GM23338 (cell line): Measurements from ENCODE around the gene NTMT1. TPM values are rescaled to one million over a fixed set of nuclear protein-coding genes. Genes with fewer than 3 reads are reported as not detected.

Experiments
- ATAC-seq: fragments of 200-7000 bp; cut with Tn5 transposase; 3 replicates; pipeline ENCODE4 v1.9.1; 2020
- DNase-seq: peaks from one replicate; pipeline ENCODE4 v3.0.0-alpha.2; 2015; ENCODE audit warnings: low spot score
- H2AFZ ChIP-seq: fragments of 200-600 bp; sonication (generic); 2 replicates; pipeline ENCODE4 v1.8.0; 2016; ENCODE audit warnings: antibody characterized with exemption, mild to moderate bottlenecking, moderate library complexity
- H3F3A ChIP-seq: fragments of 200-600 bp; sonication (generic); replicated peaks from 2 replicates; pipeline ENCODE4 v1.8.0; 2017; ENCODE audit warnings: antibody characterized with exemption, mixed run types, low read depth
- H3K27ac ChIP-seq: fragments of 200-600 bp; sonication (generic); 2 replicates; pipeline ENCODE4 v1.6.1; 2016; ENCODE audit warnings: low read depth
- H3K27me3 ChIP-seq: fragments of 200-600 bp; sonication (generic); 2 replicates; pipeline ENCODE4 v1.8.0; 2016; ENCODE audit warnings: mild to moderate bottlenecking, mixed run types, moderate library complexity; ENCODE audit not compliant: insufficient read depth
- H3K36me3 ChIP-seq: fragments of 200-600 bp; sonication (generic); 2 replicates; pipeline ENCODE4 v1.8.0; 2016; ENCODE audit warnings: mild to moderate bottlenecking; ENCODE audit not compliant: insufficient read depth
- H3K4me1 ChIP-seq: fragments of 200-600 bp; sonication (generic); 2 replicates; pipeline ENCODE4 v1.8.0; 2016; ENCODE audit warnings: mild to moderate bottlenecking, moderate library complexity; ENCODE audit not compliant: insufficient read depth
- H3K4me2 ChIP-seq: fragments of 200-600 bp; sonication (generic); 2 replicates; pipeline ENCODE4 v1.7.1; 2017; ENCODE audit warnings: mixed run types
- H3K4me3 ChIP-seq: fragments of 200-600 bp; sonication (generic); 2 replicates; pipeline ENCODE4 v1.6.1; 2016; ENCODE audit warnings: mixed run types
- H3K79me2 ChIP-seq: fragments of 200-600 bp; sonication (generic); replicated peaks from 2 replicates; pipeline ENCODE4 v1.8.0; 2017; ENCODE audit warnings: mild to moderate bottlenecking; ENCODE audit not compliant: insufficient read depth
- H3K9me2 ChIP-seq: fragments of 200-600 bp; sonication (generic); 2 replicates; pipeline ENCODE4 v1.8.0; 2017; ENCODE audit not compliant: insufficient read depth
- H4K20me1 ChIP-seq: fragments of 200-600 bp; sonication (generic); replicated peaks from 2 replicates; pipeline ENCODE4 v1.8.0; 2017; ENCODE audit warnings: mild to moderate bottlenecking; ENCODE audit not compliant: insufficient read depth
- H3K27ac Mint-ChIP-seq: 2 replicates; pipeline ENCODE4 v1.8.0; 2020; ENCODE audit warnings: inconsistent platforms, mild to moderate bottlenecking, moderate library complexity, mixed read lengths
- H3K27me3 Mint-ChIP-seq: 3 replicates; pipeline ENCODE4 v1.8.0; 2022; ENCODE audit warnings: low read depth, mild to moderate bottlenecking, moderate library complexity, mixed read lengths, inconsistent platforms; ENCODE audit not compliant: insufficient read depth, poor library complexity
- H3K36me3 Mint-ChIP-seq: 3 replicates; pipeline ENCODE4 v1.8.0; 2021; ENCODE audit warnings: low read depth, mild to moderate bottlenecking, inconsistent platforms, moderate library complexity, mixed read lengths
- H3K4me1 Mint-ChIP-seq: 3 replicates; pipeline ENCODE4 v1.8.0; 2020; ENCODE audit warnings: mild to moderate bottlenecking, inconsistent platforms, mixed read lengths
- H3K4me3 Mint-ChIP-seq: 3 replicates; pipeline ENCODE4 v1.8.0; 2021; ENCODE audit warnings: moderate library complexity, mild to moderate bottlenecking, inconsistent platforms, mixed read lengths
- H3K9me3 Mint-ChIP-seq: 3 replicates; pipeline ENCODE4 v1.8.0; 2020; ENCODE audit warnings: moderate library complexity, mild to moderate bottlenecking, inconsistent platforms, mixed read lengths
- CREB1 ChIP-seq: fragments of 250-450 bp; sonication (Bioruptor Pico); IDR thresholded peaks from 2 replicates; pipeline ENCODE4 v1.5.0; 2020; ENCODE audit warnings: low read depth, mild to moderate bottlenecking, moderate library complexity
- EZH2 ChIP-seq: fragments of 200-600 bp; sonication (generic); IDR thresholded peaks from one replicate; pipeline ENCODE4 v1.8.0; 2017; ENCODE audit warnings: antibody characterized with exemption, mild to moderate bottlenecking, low read depth; ENCODE audit not compliant: unreplicated experiment
- EZH2phosphoT487 ChIP-seq: fragments of 200-600 bp; sonication (generic); IDR thresholded peaks from one replicate; pipeline ENCODE4 v1.8.1; 2018; ENCODE audit warnings: antibody characterized with exemption; ENCODE audit not compliant: unreplicated experiment
- JUNB ChIP-seq: IDR thresholded peaks from one replicate; pipeline ENCODE4 v1.6.1; 2016; ENCODE audit warnings: antibody characterized with exemption; ENCODE audit not compliant: unreplicated experiment
- polyA plus RNA-seq: library from polyadenylated mRNA; unstranded; fragments of >200 nt; fragmentation: Nextera tagmentation; extraction: Ambion mirVana; gene quantifications from 2 replicates; pipeline ENCODE4 v1.2.1, GENCODE V29; 2016
- total RNA-seq: library from RNA; depleted of rRNA; stranded (reverse); fragments of >200 nt; shearing (Covaris generic); gene quantifications from 2 replicates; pipeline ENCODE4 v1.2.3, GENCODE V29; 2014
- TF ChIP-seq, protein P1 (sequence below): fragments of 250-450 bp; sonication (Bioruptor Pico); IDR thresholded peaks from 2 replicates; pipeline ENCODE4 v1.5.0; 2020; ENCODE audit warnings: mild to moderate bottlenecking, moderate library complexity
- TF ChIP-seq, protein P2 (sequence below), 2 experiments: fragments of 200-600 bp in 1 of 2; sonication (generic) in 1 of 2; conservative IDR thresholded peaks; 2 replicates each; pipeline versions ENCODE4 v1.5.1 to v1.6.1; 2016 to 2017; ENCODE audit warnings: antibody characterized with exemption in 2 of 2, low read depth in 2 of 2, mild to moderate bottlenecking in 2 of 2, moderate library complexity in 1 of 2

Gene NTMT1
- total and polyA plus RNA-seq, 2 experiments from 2014 or later: 59.4 to 108 TPM

DNA sequence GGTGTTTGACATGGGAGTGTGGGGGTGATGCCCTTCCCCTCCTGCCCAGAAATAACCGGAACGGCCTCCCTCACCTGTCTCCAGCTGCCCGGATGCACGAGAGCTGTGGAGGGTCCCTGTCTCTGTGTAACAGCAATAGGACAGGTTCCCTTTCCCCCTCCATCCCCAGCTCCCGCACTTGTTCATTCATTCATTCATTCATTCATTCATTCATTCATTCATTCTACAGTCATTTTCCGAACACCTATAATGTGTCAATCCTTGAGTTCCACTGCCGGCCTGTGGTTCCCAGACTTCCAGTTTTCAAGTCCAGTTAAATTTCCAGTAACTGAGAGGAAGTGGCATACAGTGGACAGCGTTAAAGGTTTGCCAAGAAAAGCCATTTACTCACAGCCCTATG is 46.7 kb downstream of the NTMT1 start:
- Histone ChIP-seq H3K4me2 (no peak overlapping the region), H2AFZ (no peak overlapping the region), H3K27ac (no peak overlapping the region), H3F3A (no peaks in the 10 kb centered on the region), H4K20me1 (no peaks in the 10 kb centered on the region), H3K4me1 (peaks cover 9% of the 10 kb centered on the region; the same call in 1 of the 2 replicates), H3K79me2 (no peaks in the 10 kb centered on the region), H3K36me3 (no peaks in the 10 kb centered on the region), H3K4me3 (no peak overlapping the region), H3K27me3 (no peaks in the 10 kb centered on the region), H3K9me2 (no peaks in the 10 kb centered on the region)
- Mint-ChIP-seq H3K36me3 (no peaks in the 10 kb centered on the region), H3K4me3 (no peak overlapping the region), H3K9me3 (no peaks in the 10 kb centered on the region), H3K27ac (no peak overlapping the region), H3K4me1 (peaks cover 22% of the 10 kb centered on the region), H3K27me3 (peaks cover 16% of the 10 kb centered on the region)
- no peak for ATAC-seq
- TF ChIP-seq CREB1 (CRISPR knock-in tag) (no peak), EZH2 (no peak), JUNB (no peak), EZH2phosphoT487 (no peak)
- TF ChIP-seq, protein P1, sequence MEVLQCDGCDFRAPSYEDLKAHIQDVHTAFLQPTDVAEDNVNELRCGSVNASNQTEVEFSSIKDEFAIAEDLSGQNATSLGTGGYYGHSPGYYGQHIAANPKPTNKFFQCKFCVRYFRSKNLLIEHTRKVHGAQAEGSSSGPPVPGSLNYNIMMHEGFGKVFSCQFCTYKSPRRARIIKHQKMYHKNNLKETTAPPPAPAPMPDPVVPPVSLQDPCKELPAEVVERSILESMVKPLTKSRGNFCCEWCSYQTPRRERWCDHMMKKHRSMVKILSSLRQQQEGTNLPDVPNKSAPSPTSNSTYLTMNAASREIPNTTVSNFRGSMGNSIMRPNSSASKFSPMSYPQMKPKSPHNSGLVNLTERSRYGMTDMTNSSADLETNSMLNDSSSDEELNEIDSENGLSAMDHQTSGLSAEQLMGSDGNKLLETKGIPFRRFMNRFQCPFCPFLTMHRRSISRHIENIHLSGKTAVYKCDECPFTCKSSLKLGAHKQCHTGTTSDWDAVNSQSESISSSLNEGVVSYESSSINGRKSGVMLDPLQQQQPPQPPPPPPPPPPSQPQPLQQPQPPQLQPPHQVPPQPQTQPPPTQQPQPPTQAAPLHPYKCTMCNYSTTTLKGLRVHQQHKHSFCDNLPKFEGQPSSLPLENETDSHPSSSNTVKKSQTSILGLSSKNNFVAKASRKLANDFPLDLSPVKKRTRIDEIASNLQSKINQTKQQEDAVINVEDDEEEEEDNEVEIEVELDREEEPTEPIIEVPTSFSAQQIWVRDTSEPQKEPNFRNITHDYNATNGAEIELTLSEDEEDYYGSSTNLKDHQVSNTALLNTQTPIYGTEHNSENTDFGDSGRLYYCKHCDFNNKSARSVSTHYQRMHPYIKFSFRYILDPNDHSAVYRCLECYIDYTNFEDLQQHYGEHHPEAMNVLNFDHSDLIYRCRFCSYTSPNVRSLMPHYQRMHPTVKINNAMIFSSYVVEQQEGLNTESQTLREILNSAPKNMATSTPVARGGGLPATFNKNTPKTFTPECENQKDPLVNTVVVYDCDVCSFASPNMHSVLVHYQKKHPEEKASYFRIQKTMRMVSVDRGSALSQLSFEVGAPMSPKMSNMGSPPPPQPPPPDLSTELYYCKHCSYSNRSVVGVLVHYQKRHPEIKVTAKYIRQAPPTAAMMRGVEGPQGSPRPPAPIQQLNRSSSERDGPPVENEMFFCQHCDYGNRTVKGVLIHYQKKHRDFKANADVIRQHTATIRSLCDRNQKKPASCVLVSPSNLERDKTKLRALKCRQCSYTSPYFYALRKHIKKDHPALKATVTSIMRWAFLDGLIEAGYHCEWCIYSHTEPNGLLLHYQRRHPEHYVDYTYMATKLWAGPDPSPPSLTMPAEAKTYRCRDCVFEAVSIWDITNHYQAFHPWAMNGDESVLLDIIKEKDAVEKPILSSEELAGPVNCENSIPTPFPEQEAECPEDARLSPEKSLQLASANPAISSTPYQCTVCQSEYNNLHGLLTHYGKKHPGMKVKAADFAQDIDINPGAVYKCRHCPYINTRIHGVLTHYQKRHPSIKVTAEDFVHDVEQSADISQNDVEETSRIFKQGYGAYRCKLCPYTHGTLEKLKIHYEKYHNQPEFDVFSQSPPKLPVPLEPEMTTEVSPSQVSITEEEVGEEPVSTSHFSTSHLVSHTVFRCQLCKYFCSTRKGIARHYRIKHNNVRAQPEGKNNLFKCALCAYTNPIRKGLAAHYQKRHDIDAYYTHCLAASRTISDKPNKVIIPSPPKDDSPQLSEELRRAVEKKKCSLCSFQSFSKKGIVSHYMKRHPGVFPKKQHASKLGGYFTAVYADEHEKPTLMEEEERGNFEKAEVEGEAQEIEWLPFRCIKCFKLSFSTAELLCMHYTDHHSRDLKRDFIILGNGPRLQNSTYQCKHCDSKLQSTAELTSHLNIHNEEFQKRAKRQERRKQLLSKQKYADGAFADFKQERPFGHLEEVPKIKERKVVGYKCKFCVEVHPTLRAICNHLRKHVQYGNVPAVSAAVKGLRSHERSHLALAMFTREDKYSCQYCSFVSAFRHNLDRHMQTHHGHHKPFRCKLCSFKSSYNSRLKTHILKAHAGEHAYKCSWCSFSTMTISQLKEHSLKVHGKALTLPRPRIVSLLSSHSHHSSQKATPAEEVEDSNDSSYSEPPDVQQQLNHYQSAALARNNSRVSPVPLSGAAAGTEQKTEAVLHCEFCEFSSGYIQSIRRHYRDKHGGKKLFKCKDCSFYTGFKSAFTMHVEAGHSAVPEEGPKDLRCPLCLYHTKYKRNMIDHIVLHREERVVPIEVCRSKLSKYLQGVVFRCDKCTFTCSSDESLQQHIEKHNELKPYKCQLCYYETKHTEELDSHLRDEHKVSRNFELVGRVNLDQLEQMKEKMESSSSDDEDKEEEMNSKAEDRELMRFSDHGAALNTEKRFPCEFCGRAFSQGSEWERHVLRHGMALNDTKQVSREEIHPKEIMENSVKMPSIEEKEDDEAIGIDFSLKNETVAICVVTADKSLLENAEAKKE (CRISPR knock-in tag): no peak
- TF ChIP-seq, protein P2, sequence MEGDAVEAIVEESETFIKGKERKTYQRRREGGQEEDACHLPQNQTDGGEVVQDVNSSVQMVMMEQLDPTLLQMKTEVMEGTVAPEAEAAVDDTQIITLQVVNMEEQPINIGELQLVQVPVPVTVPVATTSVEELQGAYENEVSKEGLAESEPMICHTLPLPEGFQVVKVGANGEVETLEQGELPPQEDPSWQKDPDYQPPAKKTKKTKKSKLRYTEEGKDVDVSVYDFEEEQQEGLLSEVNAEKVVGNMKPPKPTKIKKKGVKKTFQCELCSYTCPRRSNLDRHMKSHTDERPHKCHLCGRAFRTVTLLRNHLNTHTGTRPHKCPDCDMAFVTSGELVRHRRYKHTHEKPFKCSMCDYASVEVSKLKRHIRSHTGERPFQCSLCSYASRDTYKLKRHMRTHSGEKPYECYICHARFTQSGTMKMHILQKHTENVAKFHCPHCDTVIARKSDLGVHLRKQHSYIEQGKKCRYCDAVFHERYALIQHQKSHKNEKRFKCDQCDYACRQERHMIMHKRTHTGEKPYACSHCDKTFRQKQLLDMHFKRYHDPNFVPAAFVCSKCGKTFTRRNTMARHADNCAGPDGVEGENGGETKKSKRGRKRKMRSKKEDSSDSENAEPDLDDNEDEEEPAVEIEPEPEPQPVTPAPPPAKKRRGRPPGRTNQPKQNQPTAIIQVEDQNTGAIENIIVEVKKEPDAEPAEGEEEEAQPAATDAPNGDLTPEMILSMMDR (conservative IDR thresholded peaks at IDR 0.05; ENCODE audit: low read depth in 2 of 2): no peak
- DNase-seq: no peak
